ENCODE results near the gene SRSF6.

GRCh38 chr20:43506238-43506637 lies 48.5 kb downstream of the SRSF6 start:
- TF ChIP-seq, protein P1, sequence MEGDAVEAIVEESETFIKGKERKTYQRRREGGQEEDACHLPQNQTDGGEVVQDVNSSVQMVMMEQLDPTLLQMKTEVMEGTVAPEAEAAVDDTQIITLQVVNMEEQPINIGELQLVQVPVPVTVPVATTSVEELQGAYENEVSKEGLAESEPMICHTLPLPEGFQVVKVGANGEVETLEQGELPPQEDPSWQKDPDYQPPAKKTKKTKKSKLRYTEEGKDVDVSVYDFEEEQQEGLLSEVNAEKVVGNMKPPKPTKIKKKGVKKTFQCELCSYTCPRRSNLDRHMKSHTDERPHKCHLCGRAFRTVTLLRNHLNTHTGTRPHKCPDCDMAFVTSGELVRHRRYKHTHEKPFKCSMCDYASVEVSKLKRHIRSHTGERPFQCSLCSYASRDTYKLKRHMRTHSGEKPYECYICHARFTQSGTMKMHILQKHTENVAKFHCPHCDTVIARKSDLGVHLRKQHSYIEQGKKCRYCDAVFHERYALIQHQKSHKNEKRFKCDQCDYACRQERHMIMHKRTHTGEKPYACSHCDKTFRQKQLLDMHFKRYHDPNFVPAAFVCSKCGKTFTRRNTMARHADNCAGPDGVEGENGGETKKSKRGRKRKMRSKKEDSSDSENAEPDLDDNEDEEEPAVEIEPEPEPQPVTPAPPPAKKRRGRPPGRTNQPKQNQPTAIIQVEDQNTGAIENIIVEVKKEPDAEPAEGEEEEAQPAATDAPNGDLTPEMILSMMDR (IDR thresholded peaks at IDR 0.05 in 4 of 5, conservative IDR thresholded peaks at IDR 0.05 in 1 of 5) = no peak
- no peak for TF ChIP-seq POLR2A (IDR thresholded peaks at IDR 0.05)
